GM19397 (cell line): ENCODE data around the gene CPNE1.
"Not testable (repeated sequence)": the region's sequence is repeated elsewhere in the genome, so short reads cannot be mapped to it uniquely, and the experiment has no call there.

ENCODE experiments used
- ATAC-seq: cut with Tn5 transposase; IDR thresholded peaks from one replicate; pipeline ENCODE4 v1.9.1; 2021; ENCODE audit warnings: mild to moderate bottlenecking, moderate library complexity; ENCODE audit not compliant: unreplicated experiment

CPNE1 gene

DNA sequence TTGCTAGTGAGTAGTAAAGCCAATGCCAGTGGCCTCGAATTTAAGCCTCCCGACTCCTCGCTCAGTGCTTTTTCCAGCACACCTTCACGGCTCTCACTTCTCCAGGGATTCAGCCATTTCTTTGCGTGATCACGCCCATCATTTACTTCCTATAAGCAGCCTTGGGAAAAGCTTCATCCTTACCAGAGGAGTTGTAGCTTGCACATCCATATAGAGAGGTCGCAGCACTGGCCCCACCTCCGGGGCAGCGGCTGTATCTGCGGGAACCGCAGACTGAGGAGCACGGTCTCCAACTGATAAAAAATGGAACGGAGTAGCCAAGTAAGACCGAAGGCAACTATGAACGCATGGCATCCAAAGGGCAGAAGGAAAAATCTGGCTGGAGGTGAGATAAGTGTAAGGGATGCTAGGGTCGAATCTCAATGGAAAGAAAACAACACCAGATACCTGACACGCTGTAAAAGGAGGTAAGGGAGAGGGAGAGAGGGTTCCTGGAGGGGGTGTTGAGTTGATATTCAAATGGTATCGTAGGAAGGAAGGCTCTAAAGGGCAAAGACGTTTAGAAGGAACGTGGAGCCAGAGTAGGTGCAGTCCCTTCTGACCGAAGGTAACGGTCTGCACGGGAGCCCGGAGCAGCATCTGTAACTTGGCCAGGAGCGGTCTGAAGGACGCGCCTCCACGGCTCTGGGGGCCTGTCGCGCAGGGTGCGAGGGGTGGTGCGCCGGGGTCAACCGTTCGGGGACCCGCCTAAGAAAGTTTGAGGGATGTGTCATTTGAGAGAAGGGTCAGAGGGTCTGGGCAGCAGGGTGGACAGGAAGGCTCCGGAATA is 33.8 kb upstream of the CPNE1 start:
- ATAC-seq: peak; percentile 39

DNA sequence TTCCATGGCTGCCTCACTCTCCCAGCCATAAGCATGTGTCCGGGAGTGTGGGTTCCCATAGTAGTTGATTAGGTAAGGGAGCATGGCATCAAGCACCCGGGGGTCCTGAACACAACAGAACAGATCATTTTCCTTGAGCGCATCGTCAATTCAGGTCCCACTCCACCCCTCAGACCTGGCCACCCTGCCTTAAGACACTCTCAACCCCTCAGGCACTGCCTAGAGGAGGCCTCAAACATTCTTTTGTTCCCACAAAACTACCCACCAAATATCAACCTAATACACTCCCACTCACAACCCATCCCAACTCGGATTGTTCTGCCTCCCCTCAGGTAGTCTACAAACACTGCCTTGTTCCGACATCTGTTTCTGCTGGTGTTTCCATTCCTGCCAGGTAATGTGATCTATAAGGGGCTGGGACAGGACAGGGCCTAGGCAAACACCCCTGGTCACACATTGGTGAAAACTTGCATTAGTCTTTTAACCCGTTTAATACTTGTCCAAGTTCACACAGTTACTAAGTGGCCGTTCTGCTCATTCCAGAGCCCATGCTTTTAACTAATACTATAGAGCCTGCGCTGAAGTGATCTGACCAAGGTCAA is 33.1 kb upstream of the CPNE1 start:
- ATAC-seq: no peak

DNA sequence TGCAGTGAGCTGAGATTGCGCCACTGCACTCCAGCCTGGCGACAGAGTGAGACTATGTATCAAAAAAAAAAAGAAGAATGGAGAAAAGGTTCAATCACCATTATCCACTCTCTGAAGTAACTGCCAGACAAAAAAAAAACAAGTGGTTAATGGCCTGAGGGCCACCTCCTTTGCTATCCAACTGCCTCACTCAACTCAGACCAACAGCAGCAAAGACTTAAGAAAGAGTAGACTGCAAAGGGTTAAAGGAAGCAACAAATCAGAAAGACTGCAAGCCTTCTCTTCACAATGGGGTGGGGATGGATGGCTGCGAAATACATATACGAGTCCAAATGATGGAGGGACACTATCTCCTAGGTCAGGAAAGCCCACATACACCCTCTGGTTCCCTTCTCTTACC is 31.3 kb upstream of the CPNE1 start:
- no peak for ATAC-seq

DNA sequence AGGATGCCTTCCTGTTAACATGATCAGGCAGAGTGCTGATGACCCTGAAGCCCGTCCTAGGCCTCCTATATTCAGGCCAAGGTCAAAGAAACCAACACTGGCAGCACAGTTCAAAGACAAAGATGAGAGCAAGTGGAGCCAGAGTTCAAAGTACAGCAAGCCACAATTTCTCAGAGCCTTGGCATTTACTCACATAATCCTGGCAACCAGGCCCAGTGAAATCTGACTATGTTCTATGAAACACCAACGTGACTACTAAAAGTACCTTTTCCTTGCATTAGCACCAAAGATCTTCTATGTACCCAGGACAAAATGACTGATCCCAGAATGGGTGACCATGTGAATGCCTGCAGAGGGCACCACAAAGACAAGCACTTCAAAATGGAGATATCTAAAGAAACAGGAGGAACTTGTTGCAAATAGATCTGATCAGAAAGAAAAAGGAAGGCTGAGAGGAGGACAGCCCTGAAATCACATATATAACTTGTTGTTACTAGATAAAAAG is 30.6 kb upstream of the CPNE1 start:
- no peak for ATAC-seq

DNA sequence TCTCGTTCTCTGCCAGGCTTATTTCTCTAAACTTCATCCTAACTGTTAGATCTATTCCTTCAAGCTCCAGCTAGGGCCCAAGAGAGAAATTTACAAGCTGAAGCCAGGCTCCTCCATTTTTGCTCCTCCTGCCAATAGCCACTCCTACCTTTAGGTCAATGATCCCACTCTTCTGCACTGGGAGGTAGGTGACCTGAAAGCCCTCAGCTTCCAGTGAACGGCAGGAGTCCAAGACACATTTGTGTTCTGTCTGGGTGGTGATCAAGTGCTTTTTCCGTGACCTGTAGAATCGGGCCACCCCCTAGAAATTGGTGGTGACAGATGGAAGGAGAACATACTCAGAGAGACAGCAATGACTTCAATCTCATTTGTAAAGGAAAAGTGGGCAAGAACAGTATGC is 25.6 kb upstream of the CPNE1 start:
- no peak for ATAC-seq

DNA sequence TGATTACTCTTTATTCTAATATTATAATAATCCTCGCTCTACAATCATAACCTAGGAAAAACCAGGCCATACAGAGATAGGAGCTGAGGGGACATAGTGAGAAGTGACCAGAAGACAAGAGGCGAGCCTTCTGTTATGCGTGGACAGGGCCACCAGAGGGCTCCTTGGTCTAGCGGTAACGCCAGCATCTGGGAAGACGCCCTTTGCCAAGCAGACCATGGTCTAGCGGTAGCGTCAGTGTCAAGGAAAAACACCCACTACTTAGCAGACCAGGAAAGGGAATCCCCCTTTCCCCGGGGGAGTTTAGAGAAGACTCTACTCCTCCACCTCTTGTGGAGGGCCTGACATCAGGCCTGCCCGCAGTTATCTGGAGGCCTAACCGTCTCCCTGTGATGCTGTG is 22.2 kb upstream of the CPNE1 start:
- not testable (repeated sequence) for ATAC-seq

DNA sequence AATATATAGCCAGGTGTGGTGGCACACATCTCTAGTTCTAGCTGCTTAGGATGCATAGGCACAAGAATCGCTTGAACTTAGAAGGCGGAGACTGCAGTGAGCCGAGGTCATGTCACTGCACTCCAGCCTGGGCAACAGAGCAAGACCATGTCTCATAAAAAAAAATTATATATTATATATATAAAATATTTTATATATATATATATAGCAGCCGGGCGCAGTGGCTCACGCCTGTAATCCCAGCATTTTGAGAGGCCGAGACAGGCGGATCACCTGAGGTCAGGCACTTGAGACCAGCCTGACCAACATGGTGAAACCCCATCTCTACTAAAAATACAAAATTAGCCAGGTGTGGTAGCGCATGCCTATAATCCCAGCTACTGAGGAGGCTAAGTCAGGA is 20.7 kb upstream of the CPNE1 start:
- not testable (repeated sequence) for ATAC-seq

DNA sequence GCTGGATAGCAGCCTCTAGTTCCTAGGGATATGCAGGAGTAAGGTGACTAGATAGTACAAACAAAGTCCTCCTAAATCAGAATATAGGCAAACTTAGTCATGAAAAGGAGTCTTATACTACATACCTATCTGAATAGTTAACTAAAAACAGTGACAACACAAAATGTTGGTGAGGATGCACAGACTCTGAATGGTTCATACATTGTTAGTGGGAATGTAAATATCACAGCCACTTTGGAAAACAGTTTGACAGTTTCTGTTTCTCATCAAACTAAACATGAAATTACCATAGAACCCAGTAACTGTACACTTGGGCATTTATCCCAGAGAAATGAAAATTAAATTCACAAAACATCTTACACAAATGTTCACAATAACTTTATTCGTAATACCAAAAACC is 17.3 kb upstream of the CPNE1 start:
- ATAC-seq: no peak

DNA sequence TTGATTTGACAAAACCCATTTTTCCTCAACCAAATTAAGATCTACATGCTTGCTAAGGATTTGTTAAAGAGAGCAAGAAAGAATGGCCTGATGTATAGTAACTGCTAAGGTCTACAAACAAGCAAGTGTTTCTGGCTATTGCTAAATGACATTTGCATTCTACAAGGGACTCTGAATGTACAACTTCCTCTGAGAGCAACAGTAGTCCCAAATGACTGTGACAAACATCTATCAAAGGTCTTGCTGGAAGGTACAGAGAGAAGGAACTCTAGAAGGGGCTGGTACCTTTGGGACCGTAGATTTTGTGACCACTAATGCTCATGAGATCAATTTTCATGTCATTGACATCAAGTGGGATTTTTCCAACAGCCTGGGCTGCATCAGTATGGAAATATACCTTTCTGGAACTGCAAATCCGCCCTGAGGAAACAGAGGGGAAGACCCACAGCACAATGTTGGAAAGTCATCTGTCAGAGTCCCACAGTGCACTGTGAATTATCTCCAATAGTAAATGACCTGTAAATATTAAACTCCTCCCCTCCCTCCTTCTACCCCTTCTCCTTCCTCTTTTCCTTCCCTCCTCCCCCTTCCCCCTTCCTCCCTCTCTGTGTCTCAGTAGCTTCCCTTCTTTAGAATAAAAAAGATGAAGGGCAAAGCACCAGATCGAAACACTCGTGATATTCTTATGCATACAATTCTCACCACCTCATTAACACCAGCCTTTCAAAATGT is 15.9 kb upstream of the CPNE1 start:
- no peak for ATAC-seq

DNA sequence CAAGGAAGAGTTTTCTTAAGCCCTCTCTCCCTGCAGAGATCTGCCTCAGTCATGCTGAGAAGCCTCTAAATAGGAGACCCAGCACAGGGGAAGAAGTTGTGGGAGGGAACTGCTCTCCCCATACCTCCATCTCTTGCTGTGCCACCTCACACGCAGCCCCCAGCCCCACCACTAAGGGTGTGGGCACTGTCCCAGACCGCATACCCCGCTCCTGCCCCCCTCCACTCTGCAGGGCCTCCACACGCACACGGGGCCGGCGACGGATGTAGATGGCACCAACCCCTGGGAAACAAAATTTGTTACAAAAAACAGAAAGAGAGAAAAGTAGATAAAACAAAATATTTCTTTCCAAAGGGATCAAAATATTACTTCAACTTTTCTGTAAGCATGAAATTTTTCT is 10.2 kb upstream of the CPNE1 start:
- ATAC-seq: no peak

DNA sequence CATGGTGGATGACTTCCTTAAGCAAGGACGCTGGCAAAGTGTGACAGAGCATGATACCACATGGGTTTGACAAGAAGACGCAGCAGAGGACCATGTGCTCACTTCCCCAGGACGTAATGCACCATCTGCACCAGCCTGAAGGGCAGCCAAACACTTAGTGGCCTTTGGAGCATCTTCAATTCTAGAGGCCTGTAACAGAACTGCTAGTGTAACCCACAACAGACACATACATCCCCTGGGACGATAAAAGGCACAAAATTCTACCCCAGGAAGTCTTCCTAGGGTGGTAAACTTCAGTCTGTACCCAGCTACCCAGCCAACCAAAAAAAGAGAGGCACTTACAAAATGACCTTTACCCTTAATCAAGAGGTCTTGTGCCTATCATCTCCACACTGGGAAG is 9.2 kb upstream of the CPNE1 start:
- ATAC-seq: no peak

DNA sequence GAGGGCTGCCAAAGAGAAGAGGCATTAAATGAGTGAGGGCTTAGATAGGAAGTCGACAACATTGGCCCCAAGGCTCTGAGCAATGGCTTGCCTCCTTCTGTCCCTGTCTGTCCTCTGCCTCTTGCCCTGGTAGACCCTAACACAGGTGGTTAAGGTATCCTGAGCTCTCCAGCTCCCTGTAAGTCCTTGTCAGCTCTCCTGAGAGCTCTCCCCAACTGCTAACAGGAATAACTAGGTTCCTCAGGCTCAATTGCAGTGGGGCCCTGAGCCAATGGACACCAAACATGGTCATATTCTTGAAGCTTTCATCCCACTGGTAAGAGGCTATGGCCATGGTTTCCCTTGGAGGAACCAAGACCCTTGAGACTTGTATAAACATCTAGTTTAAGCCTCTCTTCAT is 5.0 kb upstream of the CPNE1 start:
- ATAC-seq: no peak

DNA sequence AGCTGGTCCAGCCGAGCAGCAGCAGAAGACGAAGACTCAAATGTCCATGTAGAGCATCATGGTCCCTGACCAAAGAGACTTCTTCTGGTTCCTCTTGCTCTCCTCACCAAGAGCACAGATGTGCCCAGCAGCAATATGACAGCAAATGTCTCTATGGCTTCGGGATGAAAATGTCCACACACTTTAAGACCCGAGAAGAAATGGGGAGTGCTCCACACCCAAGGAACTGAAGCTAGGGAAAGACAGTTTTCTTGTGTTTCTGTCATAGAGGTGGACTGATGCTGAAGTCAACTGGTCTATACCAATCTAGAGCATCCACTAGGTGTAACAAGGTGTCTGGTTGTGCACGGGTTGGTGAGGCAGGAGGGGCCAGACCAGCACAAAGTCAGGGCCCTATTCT is 4.5 kb upstream of the CPNE1 start:
- no peak for ATAC-seq

DNA sequence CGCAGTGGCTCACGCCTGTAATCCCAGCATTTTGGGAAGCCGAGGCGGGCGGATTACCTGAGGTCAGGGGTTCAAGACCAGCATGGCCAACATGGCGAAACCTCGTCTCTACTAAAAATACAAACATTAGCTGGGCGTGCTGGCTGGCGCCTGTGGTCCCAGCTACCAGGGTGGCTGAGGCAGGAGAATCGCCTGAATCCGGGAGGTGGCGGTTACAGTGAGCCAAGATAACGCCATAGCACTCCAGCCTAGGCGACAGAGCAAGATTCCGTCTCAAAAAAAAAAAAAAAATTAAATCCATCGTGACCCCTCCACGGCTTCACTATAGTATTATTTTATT is 1.2 kb upstream of the CPNE1 start:
- ATAC-seq: no peak

DNA sequence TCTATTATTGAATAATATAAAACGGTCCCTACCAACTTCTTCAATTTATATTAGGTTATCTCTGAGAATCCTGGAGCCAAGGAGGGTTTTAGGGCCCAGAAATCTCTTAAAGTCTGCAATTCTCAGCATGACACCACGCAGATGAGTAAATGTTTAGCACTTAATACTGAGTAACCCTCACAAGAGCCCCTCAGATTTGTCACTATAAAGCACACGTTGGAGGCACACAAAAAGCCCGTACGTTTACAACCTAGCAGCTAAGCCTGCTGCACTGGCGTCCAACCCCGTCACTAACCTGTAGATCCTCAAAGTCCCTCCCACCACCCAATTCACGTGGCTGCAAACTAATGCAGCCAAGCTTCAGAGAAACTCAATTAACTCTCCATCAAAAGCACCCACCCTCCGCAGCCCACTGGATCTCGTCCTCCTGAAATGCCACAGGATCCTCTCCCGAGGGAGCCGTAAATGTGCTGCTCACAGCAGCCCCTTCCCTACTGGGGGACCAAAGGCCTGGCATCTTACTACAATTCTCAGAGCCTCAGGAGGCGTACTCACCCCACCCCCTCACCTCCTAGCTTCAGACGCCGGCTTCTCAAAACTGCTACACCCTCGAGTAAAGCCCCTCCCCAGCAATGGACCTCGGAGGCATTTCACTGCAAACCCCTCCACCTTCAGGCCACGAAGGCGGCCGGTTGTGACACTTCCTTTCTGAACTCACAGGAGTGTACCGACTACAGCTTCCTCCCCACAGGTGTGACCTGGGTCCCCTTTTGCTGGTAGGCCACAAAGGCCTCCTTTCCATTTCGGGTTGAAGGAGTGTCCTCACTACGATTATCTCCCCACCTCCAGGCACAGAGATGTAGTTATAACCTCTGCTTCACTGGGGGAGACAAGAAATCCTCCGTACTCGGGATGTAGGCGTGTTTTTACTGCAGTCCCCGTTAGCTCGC is 909 bp downstream of the CPNE1 start:
- ATAC-seq: peak; percentile 37

DNA sequence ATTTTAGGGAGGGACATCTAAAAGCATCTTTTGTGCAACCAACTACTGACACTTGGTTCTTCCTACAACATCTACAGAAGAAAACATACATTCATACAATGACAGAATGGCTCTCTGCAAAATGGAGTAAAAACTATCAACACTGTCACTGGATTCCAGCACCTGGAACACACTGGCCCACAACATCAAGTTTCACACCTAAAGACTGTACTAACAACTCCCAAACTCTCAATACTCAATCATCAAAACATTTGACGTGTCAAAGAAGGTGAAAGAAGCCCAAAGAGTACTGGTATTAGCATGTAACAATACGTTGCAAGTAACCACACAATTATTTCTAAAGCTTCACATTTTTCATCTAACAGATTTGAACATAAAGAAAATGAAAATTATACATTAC is 2.1 kb downstream of the CPNE1 start:
- ATAC-seq: no peak

DNA sequence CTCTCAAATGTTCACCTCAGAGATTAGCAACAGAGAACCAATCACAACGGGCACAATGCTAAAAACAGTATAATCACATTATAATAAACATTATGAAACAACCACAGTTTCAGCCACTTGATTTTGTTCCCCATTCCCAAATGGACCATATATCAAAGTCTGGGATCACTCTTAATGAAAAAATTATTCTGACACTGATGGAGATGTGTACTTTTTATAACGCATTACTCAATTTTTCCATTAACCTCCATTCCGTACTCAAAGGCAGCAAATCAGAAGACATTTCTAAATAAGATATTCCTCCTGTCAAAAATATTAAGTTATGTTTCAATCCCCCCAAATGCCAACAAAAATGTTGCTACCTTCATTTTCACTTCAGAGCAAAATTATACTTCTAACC is 2.8 kb downstream of the CPNE1 start:
- no peak for ATAC-seq

DNA sequence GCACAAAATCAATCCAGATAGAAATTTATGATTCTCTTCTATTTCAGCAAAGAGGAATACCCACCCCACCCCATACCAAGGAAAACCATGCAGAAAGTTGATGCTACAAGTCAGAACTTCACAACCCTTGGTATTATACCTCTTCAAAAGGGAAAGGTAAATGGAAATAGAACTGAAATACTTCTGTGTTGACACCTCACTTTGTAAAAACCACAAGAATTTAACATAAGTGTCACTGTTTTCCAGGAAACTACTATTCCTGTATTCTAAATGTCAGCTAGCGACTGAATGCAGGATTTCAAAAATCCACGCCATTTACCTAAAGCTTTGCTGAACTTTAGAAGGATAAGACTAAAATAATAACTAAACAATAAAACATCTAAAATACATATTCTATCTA is 3.6 kb downstream of the CPNE1 start:
- no peak for ATAC-seq

DNA sequence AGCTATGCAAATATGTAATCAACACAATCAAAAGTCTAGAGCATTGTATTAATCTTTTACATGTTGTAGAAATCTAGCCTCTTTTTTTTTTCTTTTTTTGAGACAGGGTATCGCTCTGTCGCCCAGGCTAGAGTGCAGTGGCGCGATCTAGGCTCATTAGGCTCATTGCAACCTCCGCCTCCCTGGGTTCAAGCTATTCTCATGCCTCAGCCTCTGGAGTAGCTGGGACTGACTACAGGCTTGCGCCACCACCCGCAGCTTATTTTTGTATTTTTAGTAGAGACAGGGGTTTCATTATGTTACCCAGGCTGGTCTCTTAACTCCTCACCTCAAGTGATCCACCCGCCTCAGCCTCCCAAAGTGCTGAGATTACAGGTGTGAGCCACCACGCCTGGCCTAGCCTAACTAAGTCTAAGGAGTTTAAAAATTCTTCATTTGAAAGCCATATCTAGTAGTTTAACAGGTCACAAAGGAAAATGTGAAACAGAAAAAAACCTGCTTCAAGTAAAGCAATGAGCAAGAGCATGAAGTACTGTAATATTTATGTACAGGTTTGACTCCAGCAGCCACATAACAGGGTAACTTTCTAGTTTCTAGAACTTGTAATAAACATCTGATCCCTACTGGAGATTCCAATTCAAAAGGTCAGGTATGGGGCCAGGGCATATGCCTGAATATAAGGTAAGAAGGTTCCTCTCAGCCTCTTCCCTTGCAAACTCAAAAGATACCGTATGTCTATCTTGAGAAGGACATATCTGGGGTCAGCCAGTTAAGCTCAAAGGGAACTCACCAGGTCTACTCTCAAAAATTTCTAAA is 4.4 kb downstream of the CPNE1 start:
- ATAC-seq: no peak

DNA sequence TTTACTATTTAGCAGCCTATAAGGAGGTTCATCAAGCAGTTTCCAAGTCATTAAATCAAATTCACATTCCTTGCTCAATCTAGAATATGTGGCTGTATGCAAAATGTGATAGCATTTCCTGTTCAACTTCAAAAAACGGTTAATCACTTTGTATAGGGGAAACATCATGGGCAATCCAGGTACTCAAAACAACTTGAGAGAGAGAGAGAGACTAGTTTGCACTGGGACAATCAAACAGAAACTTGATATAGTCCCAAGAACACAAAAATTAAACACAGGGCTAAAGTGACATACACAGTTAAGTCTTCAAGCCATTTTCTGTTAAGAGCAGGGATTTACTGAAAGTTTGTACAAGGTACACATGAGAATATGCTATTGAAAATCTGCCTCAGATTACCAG is 7.4 kb downstream of the CPNE1 start:
- no peak for ATAC-seq
